GM12878 (cell line): ENCODE results near the gene PHYKPL. TPM values are rescaled to one million over a fixed set of nuclear protein-coding genes. Genes with fewer than 3 reads are reported as not detected.

Experiments used
- ATAC-seq: fragments of 200-7000 bp; cut with Tn5 transposase; 3 replicates; pipeline ENCODE4 v1.9.1; 2020; ENCODE audit warnings: mild to moderate bottlenecking, moderate library complexity
- BruUV-seq: library from RNA; stranded (reverse); fragments of 400-500 nt; replicated peaks from 2 replicates; lab custom pipeline; 2021; lab: Mats Ljungman, UMichigan
- CTCF ChIA-PET: fragments of 300-600 bp; sonication (Branson Sonifier 250); formaldehyde crosslinking; extraction: SDS; loops from one replicate; lab custom pipeline; 2021; ENCODE audit warnings: inconsistent platforms; lab: Yijun Ruan, JAX
- POLR2A ChIA-PET: fragments of 350-600 bp; formaldehyde crosslinking; extraction: SDS; loops from one replicate; lab custom pipeline; 2021; ENCODE audit warnings: inconsistent platforms; lab: Charles Lee
- RAD21 ChIA-PET: fragments of 300-600 bp; sonication (Branson Sonifier 250); formaldehyde crosslinking; loops from one replicate; lab custom pipeline; 2023; ENCODE audit warnings: antibody characterized with exemption; ENCODE audit not compliant: unreplicated experiment; lab: Charles Lee
- SMC1A ChIA-PET: fragments of 300-600 bp; sonication (Branson Sonifier 250); formaldehyde crosslinking; loops from one replicate; lab custom pipeline; 2023; ENCODE audit not compliant: unreplicated experiment, uncharacterized antibody; lab: Charles Lee
- DNase-seq: peaks from one replicate; pipeline ENCODE4 v3.0.0-alpha.2; 2011; ENCODE audit warnings: low read depth, low spot score
- FAIRE-seq: peaks from 3 replicates; lab custom pipeline; 2011; peaks lifted over from hg19 to GRCh38; lab: Jason Lieb, UNC
- H2AFZ ChIP-seq: 2 replicates; pipeline ENCODE4 v1.6.0; 2011; ENCODE audit warnings: low read depth, low read length, control low read depth; ENCODE audit not compliant: control insufficient read depth
- H3K27ac ChIP-seq: 2 replicates; pipeline ENCODE4 v1.5.1; 2011; ENCODE audit warnings: control low read depth; ENCODE audit not compliant: control insufficient read depth, insufficient read depth
- H3K27me3 ChIP-seq, 2 experiments: replicated peaks in 1 of 2; 2 replicates each; pipeline versions ENCODE4 v1.6.0 to v1.6.1; 2011; ENCODE audit warnings: low read length in 1 of 2; ENCODE audit not compliant: control insufficient read depth in 2 of 2, insufficient read depth in 2 of 2
- H3K36me3 ChIP-seq, 2 experiments: 2 replicates each; pipeline ENCODE4 v1.5.1; 2011; ENCODE audit warnings: low read length in 1 of 2; ENCODE audit not compliant: control insufficient read depth in 2 of 2, insufficient read depth in 2 of 2
- H3K4me1 ChIP-seq: 2 replicates; pipeline ENCODE4 v1.6.1; 2011; ENCODE audit warnings: mild to moderate bottlenecking, low read length, moderate library complexity, mixed read lengths; ENCODE audit not compliant: control insufficient read depth, insufficient read depth
- H3K4me2 ChIP-seq: 2 replicates; pipeline ENCODE4 v1.6.0; 2011; ENCODE audit warnings: control low read depth; ENCODE audit not compliant: control insufficient read depth, insufficient read depth
- H3K4me3 ChIP-seq: fragments of 200-600 bp; sonication (generic); 2 replicates; pipeline ENCODE4 v1.5.1; 2016
- H3K79me2 ChIP-seq: 2 replicates; pipeline ENCODE4 v1.6.0; 2011; ENCODE audit warnings: low read length; ENCODE audit not compliant: control insufficient read depth, insufficient read depth
- H3K9ac ChIP-seq: 2 replicates; pipeline ENCODE4 v1.8.0; 2011; ENCODE audit warnings: low read length, control low read depth, mixed read lengths; ENCODE audit not compliant: control insufficient read depth, insufficient read depth
- H3K9me3 ChIP-seq: replicated peaks from 3 replicates; pipeline ENCODE4 v1.5.1; 2011; ENCODE audit warnings: mild to moderate bottlenecking, low read length; ENCODE audit not compliant: control insufficient read depth, insufficient read depth
- H4K20me1 ChIP-seq: 2 replicates; pipeline ENCODE4 v1.6.0; 2011; ENCODE audit not compliant: control insufficient read depth, insufficient read depth
- BRCA1 ChIP-seq: IDR thresholded peaks from 2 replicates; pipeline ENCODE4 v1.6.1; 2011; ENCODE audit warnings: low read depth, low read length, improper control_type of control experiment
- CBFB ChIP-seq: IDR thresholded peaks from 2 replicates; pipeline ENCODE4 v1.6.1; 2016; ENCODE audit warnings: antibody characterized with exemption, low read depth
- CBX3 ChIP-seq: fragments of 200-600 bp; sonication (generic); IDR thresholded peaks from 2 replicates; pipeline ENCODE4 v1.6.1; 2016; ENCODE audit warnings: low read depth, borderline replicate concordance
- JUND ChIP-seq: IDR thresholded peaks from 2 replicates; pipeline ENCODE4 v1.6.1; 2012; ENCODE audit warnings: low read depth, mild to moderate bottlenecking, low read length, improper control_type of control experiment, moderate library complexity
- MLLT1 ChIP-seq: fragments of 450-650 bp; IDR thresholded peaks from 2 replicates; pipeline ENCODE4 v1.6.1; 2016; ENCODE audit warnings: mild to moderate bottlenecking
- PBX3 ChIP-seq: IDR thresholded peaks from 2 replicates; pipeline ENCODE4 v1.6.1; 2011; ENCODE audit warnings: mild to moderate bottlenecking, low read depth, low read length, moderate library complexity; ENCODE audit not compliant: insufficient replicate concordance
- RB1 ChIP-seq: fragments of 450-650 bp; formaldehyde crosslinking; IDR thresholded peaks from 2 replicates; pipeline ENCODE4 v1.6.1; 2017; ENCODE audit warnings: mild to moderate bottlenecking, borderline replicate concordance
- SMARCA5 ChIP-seq: fragments of 450-650 bp; IDR thresholded peaks from 2 replicates; pipeline ENCODE4 v1.6.1; 2017; ENCODE audit warnings: mild to moderate bottlenecking
- WGBS: methylation state at CpG from one replicate; pipeline ENCODE4 v1.1.6; 2016; ENCODE audit warnings: low lambda C conversion rate; ENCODE audit not compliant: insufficient replicate concordance, insufficient coverage; ENCODE audit errors: missing lambda C conversion rate; 5-methylcytosine and 5-hydroxymethylcytosine counted together
- in situ Hi-C: fragments of 300-500 bp; cut with MboI; formaldehyde crosslinking; loops from 9 replicates; pipeline ENCODE4 v1.14.3; 2018; ENCODE audit warnings: mixed read lengths
- intact Hi-C: fragments of 100-400 bp; cut with micrococcal nuclease; formaldehyde crosslinking; loops from one replicate; pipeline ENCODE4 v1.14.2; 2022; ENCODE audit not compliant: unreplicated experiment
- polyA plus RNA-seq, 11 experiments: library from polyadenylated mRNA; depleted of rRNA in 4 of 11; unstranded in 6 of 11; stranded (reverse) in 5 of 11; fragments of >200 nt; fragmentation: Nextera tagmentation in 4 of 11; fragmentation: Illumina TruSeq in 1 of 11; extraction: Ambion mirVana in 4 of 11; extraction: Trizol in 1 of 11; gene quantifications; 1 replicate in 1 of 11; 2 replicates in 10 of 11; pipeline versions ENCODE4 v1.2.1 to v1.2.3, GENCODE V29; 2011 to 2016; ENCODE audit warnings: inconsistent platforms in 2 of 11, missing spikeins in 2 of 11, low read depth in 1 of 11
- total RNA-seq, 4 experiments: library from RNA; depleted of rRNA in 3 of 4; stranded (reverse); fragments of >200 nt in 3 of 4; fragmentation: Illumina TruSeq in 1 of 4; extraction: Trizol in 1 of 4; gene quantifications; 2 replicates each; pipeline versions ENCODE4 v1.2.1 to v1.2.3, GENCODE V29; 2013 to 2021

PHYKPL gene
- total and polyA plus RNA-seq, 10 of the 15 experiments (the other 5 are each of a cell fraction or from before 2014, with no cell fraction given): 4.5 to 53.9 (median 25.6) TPM

GRCh38 chr5:178192787-178193186 lies 39.8 kb downstream of the PHYKPL start (continued):
- TF ChIP-seq CBX3 (no peak), JUND (no peak), MLLT1 (no peak), SMARCA5 (no peak), BRCA1 (no peak), CBFB (no peak)

GRCh38 chr5:178192244-178192643 lies 40.4 kb downstream of the PHYKPL start:
- H3K9ac ChIP-seq: no peak overlapping the region
- RAD21 ChIA-PET: no interaction called here
- POLR2A ChIA-PET: no interaction called here
- no peaks in the 10 kb centered on the region for H3K9me3 ChIP-seq
- H4K20me1 ChIP-seq: no peaks in the 10 kb centered on the region
- in situ Hi-C loops (no loop called here), intact Hi-C loops (no loop called here)
- no peaks in the 10 kb centered on the region for H3K79me2 ChIP-seq
- BruUV-seq: no TSS peak
- SMC1A ChIA-PET: no interaction called here
- H3K27ac ChIP-seq: no peak overlapping the region
- WGBS: 0% methylated on average over 2 of the region's 2 CpGs
- no peaks in the 10 kb centered on the region for H3K4me1 ChIP-seq
- no peak for DNase-seq
- FAIRE-seq: no peak
- H2AFZ ChIP-seq: no peak overlapping the region
- ATAC-seq: no peak
- no peak overlapping the region for H3K4me3 ChIP-seq
- H3K4me2 ChIP-seq: no peak overlapping the region
- CTCF ChIA-PET: no interaction called here
- TF ChIP-seq RB1: no peak
- no peak for TF ChIP-seq PBX3
- peaks cover 0 to 5% of the 10 kb centered on the region in 2 experiments; a peak in 3 of 4 replicates for H3K27me3 ChIP-seq
- H3K36me3 ChIP-seq: no peaks in the 10 kb centered on the region
